NCI-H2171 treated with DMSO at 0.1 percent for 48 hours (cell line): ENCODE measurements around the gene PLAAT3.
"Not testable (repeated sequence)": the region's sequence is repeated elsewhere in the genome, so short reads cannot be mapped to it uniquely, and the experiment has no call there.

Experiments used
- DNase-seq: peaks from one replicate; lab custom pipeline; 2025; lab: John Stamatoyannopoulos, UW

The PLAAT3 gene

DNA sequence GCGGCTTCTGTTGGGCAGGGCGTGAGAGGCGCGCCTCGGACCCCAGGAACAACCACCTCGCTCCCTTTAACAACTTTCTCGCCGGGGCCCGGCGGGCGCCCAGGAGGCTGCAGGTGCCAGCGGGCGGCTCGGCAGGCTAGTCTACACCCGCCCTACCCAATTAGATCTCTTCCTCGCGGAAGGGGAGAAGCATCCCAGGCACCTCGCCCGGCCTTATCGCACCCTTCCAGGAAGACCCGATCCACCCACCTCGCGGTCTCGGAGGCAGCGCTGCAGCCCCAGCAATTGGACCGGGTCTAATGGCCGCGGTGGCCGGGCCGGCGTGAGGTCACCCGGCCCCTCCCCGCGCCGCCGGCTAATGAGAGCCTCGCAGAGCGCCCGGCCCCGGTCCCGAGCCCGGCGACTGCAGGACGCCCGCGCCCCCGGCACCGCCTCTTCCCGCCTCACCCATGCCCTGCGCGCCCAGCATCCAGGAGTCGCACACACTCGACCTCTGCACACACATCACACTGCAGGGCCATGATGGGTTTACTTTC is at the start of gene PLAAT3:
Gene PLAAT3 (minus strand): TSS at position 298 of the 536 bp plus-strand sequence. CDS start 419 bp downstream, outside the sequence.
- DNase-seq = peak; percentile 45

DNA sequence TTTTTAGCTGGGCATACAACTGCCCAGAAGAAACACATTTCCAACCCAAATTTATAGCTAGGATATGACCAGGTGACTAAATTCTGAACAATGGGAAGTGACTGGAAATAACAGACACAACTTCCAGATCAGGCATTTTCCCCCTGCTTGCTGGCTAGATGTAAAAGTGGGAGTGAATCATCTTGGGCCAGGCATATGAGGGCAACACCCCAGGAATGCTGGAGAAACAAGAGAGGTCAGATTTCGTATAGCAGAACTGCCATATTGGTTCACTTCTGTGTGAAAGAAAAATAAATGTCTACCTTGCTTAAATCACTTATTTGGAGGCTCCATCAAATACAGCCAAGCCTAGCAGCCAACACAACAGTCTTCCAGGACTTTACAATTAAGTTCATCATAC is 49.6 kb upstream of the PLAAT3 start:
- DNase-seq = no peak

DNA sequence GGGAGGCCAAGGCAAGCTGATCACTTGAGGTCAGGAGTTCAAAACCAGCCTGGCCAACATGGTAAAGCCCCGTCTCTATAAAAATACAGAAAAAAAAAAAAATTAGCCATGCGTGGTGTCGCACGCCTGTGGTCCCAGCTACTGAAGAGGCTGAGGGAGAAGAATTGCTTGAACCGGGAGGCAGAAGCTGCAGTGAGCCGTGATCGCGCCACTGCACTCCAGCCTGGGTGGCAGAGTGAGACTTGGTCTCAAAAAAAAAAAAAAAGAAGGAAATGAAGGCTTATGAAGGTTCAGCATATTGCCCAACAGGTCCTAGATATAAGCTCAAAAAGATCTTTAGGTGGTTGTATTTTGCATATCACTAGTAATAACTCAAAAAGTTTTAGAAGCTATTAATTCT is 46.7 kb upstream of the PLAAT3 start:
- no peak for DNase-seq

DNA sequence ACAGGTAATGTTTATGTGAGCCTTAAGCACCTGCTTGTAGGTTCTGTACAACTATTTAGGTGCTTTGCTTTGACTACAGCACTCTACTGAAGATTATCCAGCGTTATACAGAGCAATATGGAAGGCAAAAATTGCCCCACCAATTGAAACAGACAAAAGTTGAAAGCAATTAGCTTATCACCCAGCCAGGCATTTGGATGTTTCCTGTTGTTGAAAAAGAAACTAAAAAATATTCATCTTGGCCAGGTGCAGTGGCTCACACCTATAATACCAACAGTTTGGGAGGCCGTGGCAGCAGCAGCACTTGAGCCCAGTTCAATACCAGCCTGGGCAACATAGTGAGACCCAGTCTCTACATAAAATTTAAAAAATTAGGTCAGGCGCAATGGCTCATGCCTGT is 38.4 kb upstream of the PLAAT3 start:
- DNase-seq = no peak

DNA sequence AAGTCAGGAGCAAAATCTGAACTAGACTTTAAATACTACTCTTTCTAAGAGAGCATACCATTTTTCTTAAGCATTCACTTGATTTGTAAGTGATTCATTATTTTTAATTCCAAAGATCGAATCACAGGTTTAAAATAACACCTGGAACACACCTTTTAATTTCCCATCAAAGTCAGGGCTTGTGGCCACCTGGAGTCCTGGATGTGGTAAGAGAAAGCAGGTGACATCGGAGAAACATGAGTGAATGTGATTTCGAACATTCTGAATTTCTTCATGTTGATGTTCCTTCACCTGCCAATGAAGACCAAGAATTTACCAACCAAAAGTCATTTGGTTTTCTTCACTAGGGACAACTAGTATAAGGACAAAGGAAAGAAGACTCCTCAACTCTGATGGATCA is 29.0 kb upstream of the PLAAT3 start:
- no peak for DNase-seq

DNA sequence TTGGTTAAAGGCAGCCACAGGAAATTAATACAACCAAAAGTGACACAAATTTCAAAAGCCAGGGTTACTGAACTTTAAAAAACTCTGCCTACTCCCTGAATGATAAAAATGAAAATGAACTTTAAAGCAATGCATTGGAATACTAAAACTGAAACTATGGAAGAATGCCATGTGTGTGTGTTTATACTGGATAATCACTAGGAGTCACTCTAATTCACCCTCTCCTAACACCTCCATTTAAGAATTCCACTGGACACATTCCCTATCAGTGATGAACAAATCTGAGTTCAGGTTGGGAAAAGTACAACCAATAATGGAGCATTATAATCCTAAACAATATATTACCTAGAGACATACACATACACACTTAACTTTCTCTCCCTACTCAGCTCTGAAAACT is 27.5 kb upstream of the PLAAT3 start:
- no peak for DNase-seq

DNA sequence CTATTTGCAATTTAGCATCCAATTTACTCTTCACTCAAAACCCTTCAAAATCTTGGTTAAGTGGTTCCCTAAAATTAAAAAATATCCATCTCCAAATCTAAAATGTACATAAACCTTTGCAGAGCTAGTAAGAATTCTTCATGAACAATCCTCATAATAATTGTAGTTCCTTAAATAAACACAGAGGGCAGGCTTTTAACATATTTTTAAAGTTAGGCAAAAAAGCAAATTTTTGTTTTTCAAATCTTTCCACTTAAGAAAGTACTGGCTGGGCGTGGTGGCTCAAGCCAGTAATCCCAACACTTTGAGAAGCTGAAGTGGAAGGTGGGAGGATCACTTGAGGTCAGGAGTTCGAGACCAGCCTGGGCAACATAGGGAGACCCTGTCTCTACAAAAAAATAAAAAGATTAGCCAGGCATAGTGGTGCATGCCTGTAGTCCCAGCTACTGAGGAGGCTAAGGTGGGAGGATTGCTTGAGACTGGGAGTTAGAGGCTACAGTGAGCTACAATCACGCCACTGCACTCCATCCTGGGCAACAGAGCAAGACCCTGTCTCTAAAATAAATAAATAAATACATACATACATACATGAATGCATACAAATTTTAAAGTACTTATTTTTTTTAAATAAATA is 25.1 kb upstream of the PLAAT3 start:
- peak; percentile 4 for DNase-seq

DNA sequence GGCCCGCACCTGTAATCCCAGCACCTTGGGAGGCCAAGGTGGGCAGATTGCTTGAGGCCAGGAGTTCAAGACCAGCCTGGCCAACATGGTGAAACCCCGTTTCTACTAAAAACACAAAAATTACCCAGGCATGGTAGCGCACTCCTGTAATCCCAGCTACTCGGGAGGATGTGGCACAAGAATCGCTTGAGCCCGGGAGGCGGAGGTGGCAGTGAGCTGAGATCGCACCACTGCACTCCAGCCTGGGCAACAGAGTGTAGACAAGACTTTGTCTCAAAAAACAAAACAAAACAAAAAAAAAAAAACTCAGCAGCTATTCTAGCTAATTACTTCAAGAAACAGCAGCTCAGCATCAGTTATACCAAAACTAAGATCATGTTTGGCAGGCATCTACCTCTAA is 24.2 kb upstream of the PLAAT3 start:
- not testable (repeated sequence) for DNase-seq

DNA sequence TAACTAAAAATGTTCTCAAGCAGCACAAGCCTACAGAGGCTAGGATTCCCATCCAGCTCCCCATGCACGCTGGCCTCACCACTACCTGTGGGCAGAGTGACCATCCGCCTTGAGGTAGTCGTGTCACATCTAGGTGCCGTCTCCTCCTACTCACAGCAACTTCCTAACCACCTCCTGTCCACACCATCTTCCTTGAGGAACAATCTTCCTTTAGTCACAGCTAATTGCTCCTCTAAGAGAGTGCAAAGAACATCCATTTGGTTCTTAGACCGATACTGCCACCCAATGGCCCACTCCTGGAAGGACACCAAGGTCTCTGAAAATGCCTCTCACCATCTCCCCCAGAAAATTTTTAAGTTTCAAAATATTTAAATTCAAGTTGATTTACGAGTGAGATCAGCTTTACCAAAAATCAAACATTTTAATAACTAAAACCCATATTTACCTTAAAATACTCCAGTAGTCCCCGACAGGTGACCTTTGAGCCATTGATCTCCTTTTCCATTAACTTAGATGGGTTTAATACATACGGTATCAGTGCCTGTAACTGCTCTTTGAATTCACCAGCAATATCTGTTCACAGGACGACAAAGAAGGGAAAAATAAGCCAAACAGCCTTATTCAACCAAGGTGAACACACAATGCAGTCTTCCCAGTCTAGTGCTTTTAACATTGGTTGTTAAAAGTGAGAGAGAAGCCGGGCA is 21.7 kb upstream of the PLAAT3 start:
- DNase-seq = peak; percentile 77

DNA sequence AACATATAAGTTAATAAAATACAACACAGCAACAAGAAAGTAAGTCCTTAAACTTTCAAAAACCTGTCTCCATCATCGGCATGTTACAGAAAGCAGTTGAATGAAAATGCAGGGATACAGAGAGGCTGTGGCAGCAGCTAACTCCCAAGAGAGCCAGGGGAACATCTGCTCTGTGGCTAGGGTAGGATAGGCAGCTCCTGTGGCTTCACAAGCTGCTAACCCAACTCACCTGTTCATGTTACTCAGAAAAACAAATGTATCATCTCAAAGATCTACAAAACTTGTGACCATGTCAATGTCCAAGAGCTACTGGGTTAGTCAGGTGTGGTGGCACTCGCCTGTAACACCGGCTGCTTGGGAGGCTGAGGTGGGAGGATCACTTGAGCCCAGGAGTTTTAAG is 15.2 kb upstream of the PLAAT3 start:
- DNase-seq = peak; percentile 93

DNA sequence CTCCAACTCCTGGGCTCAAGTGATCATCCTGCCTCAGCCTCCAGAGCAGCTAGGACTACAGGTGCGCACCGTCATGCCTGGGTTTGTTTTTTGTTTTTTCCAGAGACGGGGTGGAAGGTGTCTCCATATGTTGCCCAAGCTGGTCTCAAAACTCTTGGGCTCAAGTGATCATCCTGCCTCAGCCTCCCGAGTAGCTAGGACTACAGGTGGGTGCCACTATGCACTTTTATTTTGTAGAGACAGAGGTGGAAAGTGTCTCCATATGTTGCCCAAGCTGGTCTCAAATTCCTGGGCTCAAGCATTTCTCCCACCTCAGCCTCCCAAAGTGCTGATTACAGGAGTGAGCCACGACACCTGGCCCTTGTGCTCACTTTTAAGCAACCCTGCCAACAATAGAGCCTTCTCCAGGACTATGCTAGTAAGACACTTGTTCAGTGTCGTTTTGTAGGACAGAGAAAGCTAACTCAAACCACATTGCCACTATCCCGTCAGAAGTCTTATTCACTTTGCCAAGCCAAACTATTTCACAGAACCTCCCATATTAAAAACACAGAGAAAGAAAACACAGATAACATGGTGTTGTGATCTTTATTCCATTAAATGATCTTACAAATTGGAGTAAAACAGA is 9.4 kb upstream of the PLAAT3 start:
- peak; percentile 91 for DNase-seq

DNA sequence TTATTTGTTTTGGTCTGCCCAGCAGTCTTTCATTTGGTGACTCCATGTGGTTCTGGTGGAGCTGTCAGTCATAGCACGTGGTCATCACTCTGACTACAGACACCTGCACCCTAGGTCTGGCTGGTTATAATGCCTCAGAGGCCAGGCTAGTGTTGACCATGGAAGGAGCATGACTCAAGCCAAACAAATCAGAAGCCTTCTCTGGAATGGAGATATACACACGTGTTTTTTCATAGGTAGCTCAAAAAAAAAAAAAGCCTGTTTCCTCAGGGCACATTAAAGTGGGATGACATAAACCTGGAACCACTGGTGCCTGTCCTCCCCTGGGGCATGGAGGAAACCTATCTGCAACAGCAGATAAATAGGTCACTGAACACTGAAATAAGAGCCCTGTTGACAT is 8.1 kb upstream of the PLAAT3 start:
- peak; percentile 68 for DNase-seq

DNA sequence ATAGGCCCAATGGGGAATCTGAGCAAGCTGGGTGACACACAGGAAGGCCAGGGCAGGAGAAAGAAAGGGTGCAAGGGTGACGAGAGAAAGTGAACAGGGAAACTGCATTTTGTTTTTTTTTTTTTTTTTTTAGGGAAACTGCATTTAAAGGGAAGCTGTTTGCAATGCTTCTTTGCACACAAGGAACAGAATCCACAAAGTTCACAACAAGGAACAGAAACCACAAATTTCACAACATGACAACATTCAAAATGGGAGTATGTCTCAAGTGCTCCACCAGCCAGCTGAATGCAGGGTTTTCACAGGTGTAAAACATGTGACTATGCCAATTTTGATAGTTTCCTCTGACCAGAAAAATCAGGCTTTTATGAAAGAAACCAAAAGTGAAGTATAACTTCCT is 6.8 kb upstream of the PLAAT3 start:
- DNase-seq = no peak

DNA sequence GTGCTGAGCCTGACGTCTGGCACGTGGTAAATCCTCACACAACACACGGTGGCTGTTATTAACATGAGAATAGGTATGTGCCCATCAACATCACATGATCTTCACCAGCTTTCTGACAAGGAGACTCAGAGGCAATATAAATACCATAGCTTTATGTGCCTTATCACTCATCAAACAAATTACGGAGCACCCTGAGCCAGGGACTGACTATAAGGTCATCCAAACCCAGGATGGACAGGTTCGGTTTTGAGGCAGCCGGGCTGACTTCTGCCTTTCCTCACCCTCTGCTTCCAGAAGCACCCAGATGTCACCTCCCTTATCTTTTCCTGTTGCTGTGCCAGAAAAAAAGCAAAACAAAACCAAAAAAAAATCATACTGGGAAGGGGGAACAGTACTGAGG is 5.7 kb upstream of the PLAAT3 start:
- DNase-seq = no peak

DNA sequence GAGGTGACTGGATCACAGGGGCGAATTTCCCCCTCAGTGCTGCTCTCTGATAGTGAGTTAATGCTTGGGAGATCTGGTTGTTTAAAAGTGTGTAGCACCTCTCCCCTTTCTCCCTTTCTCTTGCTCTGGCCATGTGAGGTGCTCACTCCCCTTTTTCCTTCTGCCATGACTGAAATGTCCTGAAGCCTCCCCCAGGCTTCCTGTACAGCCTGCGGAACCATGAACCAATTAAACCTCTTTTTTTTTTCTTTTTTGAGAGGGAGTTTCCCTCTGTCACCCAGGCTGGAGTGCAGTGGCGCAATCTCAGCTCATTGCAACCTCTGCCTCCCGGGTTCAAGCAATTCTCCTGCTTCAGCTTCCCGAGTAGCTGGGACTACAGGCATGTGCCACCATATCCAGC is 3.5 kb upstream of the PLAAT3 start:
- DNase-seq = not testable (repeated sequence)

DNA sequence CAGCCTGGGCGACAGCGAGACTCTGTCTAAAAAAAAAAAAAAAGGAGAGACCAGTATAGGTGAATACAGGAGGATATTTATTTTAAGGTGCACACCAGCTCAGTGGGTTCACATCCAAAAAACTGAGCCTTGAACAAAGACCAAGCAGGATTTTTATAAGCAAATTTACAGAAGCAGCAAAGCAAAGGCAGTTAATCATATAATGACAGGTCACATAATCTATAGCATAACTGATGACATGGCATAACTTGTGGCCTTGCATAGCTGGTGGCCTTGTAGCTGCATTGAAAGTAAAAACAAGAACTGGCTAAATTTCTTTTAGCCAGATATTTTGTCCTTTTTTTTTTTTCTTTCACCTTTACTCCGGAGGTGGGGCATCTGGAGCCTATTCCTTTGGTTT is 2.7 kb upstream of the PLAAT3 start:
- no peak for DNase-seq

DNA sequence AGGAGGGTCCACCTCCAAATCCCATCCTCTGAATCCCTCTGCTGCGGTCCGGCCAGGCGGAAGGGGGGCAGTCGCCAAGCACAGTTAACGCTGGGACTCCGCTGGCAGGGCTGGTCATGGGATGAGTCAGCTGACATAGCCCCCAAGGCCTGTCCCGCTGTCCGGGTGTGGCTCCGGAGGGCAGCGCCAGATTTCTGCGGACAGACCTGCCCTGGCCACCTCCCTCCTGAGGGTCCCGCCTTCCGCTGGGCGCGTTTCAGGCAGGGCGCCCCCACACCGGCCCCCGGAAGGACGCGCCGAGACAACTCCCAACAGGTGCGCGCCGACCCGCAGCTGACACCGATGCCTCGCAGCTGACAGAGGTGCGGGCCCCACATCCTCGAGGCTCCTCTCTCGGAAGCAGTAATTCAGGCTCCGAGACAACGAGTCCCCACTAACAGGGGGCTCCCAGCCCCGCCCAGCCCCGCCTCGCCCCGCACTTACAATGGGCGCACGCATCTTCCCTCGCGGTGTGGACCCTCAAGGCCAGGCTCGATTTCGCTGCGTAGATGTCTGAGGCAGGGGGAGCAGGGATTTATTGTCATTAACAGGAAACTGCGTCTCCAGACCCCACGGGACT is 607 bp downstream of the PLAAT3 start:
- DNase-seq = peak; percentile 37

DNA sequence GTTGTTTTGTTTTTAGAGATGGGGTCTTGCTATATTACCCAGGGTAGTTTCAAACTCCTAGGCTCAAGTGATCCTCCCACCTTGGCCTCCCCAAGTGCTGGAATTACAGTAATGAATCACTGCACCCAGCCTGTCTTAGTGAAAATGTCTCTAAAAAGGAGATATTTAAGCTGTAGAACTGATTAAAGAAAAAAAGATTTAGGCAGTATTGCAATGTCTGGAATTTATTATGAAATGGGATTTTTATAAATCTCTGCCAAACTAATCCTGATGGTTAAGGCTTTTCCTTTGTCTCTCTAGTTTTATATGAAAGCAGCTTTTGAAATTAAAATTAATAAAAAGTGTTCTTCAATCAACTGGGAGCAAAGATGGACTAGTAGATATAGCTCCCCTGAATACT is 2.1 kb downstream of the PLAAT3 start:
- DNase-seq = no peak

DNA sequence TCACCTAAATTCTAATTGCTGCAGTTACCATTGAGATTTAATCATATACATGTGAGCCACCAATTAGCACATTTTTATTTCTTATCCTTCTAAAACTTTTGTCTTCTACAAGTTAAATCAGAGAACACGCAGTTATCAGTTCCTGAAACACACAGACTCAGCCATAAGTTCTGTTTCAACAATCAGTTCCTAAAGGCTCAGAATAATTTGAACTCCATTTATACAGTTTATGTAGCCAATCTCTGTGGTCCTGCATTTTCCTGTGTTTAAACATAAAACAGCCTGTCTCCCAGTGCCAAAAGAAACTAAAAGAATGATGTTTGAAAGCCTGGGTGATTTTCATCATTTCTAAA is 2.9 kb downstream of the PLAAT3 start:
- DNase-seq = no peak

DNA sequence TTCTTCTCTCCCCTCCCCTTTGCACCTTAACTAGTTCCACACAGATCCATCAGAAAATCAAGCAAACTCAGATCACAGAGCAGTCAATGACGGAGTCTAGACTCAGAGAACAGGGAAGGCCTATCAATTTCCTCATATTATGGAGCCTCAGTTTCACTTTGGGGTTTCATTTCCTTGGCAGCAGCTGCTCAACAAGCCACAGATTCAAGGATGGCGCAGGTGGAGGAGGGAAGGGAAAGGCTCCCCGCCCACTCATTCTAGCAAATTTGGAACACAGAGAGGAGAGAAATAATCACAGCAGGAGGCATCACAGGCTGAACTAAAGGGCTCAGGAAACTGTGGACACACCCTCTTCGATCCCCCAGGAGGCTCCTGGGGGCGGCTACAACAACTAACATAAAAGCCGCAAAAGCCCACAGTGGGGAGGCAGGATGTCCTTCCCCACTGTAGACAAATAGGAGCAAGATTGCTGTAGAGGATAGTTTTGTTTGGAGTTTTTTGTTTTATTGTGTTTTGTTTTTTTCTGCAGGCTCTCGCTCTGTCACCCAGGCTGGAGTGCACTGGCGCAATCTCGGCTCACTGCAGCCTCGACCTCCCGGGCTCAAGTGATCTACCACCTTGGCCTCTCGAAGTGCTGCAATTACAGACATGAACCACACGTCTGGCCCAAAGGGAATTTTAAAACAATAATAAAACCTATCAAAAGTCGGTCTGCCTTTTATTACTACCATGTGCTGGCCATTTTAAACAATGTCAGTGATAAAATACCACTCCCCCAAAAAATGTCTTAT is 3.4 kb downstream of the PLAAT3 start:
- DNase-seq = peak; percentile 35

DNA sequence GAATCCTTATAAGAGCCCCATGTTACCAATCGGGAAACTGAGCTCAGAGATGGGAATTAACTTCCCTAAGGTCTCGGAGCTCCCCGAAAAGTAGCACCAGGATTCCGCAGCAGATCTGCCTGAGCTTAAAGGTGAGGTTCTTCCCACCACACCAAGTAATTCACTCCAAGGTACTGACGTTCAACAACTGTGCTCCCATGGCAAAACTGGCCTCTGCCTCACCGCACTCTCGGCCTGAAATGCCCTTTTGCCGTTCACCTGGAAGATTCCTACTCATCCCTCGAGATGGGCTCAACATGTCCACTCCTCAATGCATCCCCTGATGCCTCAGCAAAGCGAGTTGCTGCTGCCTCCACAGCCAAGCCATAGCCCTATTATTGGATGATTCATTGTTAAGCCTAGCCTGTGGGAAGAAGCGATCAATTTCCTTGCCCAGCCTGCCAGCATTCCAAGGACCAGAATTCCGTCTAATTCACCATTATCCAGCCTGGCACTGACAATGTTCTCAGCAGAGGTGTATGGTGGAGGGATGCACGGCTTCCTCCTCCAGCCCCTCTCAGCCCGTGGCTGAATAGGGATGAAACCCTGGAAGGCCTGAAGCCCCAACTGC is 4.2 kb downstream of the PLAAT3 start:
- no peak for DNase-seq

DNA sequence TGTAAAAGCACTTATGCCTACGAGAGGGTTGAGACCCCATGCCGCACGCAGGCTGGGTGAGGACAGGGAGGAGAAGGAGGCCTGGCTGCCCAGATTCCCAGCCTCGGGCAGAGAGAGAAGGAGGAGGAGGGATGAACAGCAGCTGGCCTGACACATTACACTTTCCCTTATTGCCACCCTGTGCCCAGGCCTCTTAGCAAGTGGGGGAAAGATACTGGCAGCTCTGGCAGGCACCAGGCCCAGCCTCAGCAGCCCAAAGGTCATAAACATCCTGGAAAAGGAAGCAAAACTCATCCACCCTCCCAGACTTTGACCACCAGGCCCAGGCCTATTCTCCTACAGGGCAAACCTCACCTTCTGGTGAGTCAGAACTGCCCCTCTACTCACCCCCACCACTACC is 4.7 kb downstream of the PLAAT3 start:
- DNase-seq = no peak
